ENCODE results near the gene ZNF608. TPM values are rescaled to one million over a fixed set of nuclear protein-coding genes. Genes with fewer than 3 reads are reported as not detected.

The ZNF608 gene
- total RNA-seq, 1 donor from 2014 or later = 213 TPM

DNA sequence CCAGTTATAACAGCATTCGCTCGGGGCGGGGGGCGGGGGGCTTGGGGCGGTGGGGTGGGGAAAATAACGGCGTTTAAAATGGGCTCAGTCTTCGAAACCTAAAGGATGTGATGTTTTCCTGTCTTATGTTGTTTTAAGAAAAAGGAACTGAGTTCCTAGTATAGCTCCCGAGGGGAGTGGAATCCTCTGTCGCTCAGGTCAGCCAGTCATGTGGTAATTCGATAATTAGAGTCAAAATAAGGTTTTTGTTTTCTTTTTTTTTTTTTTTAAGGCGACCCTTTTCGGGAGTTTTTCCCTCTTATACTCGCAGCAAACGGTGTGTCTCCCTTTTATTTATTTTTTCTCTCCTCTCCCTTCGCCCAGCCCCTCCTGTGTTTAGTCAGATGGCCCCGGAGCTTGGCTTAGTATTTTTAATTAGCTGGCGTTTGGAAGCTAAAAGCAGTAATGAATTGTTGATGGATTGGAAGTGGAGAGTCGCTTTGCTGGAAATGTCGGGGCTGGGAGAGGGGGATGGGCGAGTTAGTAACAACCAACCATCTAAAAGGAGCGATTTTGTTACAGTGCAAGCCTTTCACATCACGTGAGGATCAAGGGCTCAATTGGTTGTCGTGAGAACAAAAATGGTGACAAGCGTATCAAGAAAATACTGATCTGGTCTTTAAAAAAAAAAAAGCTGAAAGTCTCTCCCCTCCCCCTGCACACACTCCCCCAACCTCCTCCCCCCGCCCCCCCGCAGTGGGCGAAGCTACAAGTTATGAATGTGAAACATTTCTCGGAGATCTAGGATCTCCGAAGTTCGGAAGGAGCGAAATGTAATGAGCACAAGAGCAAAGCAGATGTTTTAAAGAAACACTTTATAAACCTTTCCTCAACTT lies 714 bp upstream of the ZNF608 start:
- peak overlapping the region; percentile 96 for H3K27ac ChIP-seq
- no peak overlapping the region for H2AFZ ChIP-seq (replicated peaks)
- DNase-seq (ENCODE audit: low spot score) = peak; percentile 93
- H3K4me1 ChIP-seq = peaks cover 20% of the 10 kb centered on the region
- H4K20me1 ChIP-seq (ENCODE audit: low read depth) = peaks cover 30% of the 10 kb centered on the region
- Mint-ChIP-seq H3K9me3 (no peaks in the 10 kb centered on the region), H3K27ac (no peak overlapping the region), H3K36me3 (no peaks in the 10 kb centered on the region), H3K4me3 (no peak overlapping the region), H3K4me1 (peaks cover 35% of the 10 kb centered on the region), H3K27me3 (ENCODE audit: insufficient read depth, low read depth) (peaks cover 14% of the 10 kb centered on the region)
- H3K4me3 ChIP-seq = peak overlapping the region; percentile 69
- H3K27me3 ChIP-seq = no peaks in the 10 kb centered on the region
- H3K36me3 ChIP-seq = no peaks in the 10 kb centered on the region
- peaks cover 77% of the 10 kb centered on the region for H3F3A ChIP-seq (ENCODE audit: low read depth)
- peaks cover 74% of the 10 kb centered on the region for H3K79me2 ChIP-seq (ENCODE audit: low read depth)
- TF ChIP-seq EZH2 (IDR thresholded peaks at IDR 0.05) = no peak
- TF ChIP-seq EZH2phosphoT487 (IDR thresholded peaks at IDR 0.05) = no peak
- TF ChIP-seq, protein P1, sequence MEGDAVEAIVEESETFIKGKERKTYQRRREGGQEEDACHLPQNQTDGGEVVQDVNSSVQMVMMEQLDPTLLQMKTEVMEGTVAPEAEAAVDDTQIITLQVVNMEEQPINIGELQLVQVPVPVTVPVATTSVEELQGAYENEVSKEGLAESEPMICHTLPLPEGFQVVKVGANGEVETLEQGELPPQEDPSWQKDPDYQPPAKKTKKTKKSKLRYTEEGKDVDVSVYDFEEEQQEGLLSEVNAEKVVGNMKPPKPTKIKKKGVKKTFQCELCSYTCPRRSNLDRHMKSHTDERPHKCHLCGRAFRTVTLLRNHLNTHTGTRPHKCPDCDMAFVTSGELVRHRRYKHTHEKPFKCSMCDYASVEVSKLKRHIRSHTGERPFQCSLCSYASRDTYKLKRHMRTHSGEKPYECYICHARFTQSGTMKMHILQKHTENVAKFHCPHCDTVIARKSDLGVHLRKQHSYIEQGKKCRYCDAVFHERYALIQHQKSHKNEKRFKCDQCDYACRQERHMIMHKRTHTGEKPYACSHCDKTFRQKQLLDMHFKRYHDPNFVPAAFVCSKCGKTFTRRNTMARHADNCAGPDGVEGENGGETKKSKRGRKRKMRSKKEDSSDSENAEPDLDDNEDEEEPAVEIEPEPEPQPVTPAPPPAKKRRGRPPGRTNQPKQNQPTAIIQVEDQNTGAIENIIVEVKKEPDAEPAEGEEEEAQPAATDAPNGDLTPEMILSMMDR (IDR thresholded peaks at IDR 0.05) = no peak
- no peaks in the 10 kb centered on the region for H3K9me3 ChIP-seq (ENCODE audit: low read depth)
- peak overlapping the region; percentile 63 for H3K9ac ChIP-seq
- peak overlapping the region; percentile 98 for H3K4me2 ChIP-seq

DNA sequence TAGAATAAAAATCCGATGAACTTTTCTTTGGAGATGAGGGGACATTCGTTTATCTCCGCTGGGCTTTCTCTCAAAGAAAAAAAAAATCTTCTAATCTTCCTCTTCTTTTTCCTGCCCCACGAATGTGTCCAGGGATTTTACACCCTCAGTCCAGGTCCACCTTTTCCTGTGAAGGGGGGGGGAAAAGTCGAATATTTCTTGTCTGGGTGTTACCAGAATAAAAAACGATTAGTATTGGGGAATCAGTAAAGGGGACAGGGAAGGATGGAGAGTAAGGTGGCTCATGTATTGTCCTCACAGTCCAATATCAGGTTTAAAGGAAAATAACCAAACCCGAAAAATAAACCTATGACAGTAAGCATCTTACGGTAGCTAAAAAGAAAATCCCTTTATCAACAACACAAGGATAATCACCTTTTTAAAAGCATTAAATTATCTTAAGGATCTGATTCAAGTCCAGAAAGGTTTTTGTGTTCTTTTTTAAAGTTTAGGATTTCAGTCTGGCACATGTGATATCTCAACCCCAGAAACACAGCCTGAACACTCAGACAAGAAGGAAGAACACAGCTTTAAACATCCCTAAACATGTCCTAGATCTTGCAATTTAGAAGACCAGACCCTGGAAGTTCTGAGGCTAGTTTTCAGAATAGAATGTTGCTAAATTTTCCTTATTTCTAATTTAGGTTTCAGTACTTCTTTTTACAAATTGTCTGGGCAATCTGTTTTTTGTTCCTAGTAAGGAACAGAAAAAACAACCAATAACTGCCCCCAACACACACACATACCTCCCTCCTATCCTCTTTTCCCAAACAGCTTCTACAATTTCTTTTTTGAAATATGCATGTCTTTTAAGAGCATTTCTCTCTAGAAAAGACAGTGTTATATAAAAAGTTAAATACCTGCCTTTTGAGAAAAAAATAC lies 1.2 kb downstream of the ZNF608 start:
- peaks cover 12% of the 10 kb centered on the region for H3K27me3 Mint-ChIP-seq (ENCODE audit: insufficient read depth, low read depth)
- Histone ChIP-seq H3K9ac (peak overlapping the region; percentile 66), H4K20me1 (ENCODE audit: low read depth) (peaks cover 49% of the 10 kb centered on the region), H3K27ac (peak overlapping the region; percentile 96), H3K9me3 (ENCODE audit: low read depth) (no peaks in the 10 kb centered on the region), H3K4me3 (peak overlapping the region; percentile 69), H3K4me2 (peak overlapping the region; percentile 98), H3F3A (ENCODE audit: low read depth) (peaks cover 90% of the 10 kb centered on the region), H3K27me3 (no peaks in the 10 kb centered on the region), H3K4me1 (peaks cover 25% of the 10 kb centered on the region), H2AFZ (replicated peaks) (no peak overlapping the region), H3K36me3 (no peaks in the 10 kb centered on the region), H3K79me2 (ENCODE audit: low read depth) (peaks cover 88% of the 10 kb centered on the region)
- peaks cover 16% of the 10 kb centered on the region for H3K4me1 Mint-ChIP-seq
- H3K27ac Mint-ChIP-seq = no peak overlapping the region
- TF ChIP-seq EZH2 (IDR thresholded peaks at IDR 0.05) (no peak), EZH2phosphoT487 (IDR thresholded peaks at IDR 0.05) (no peak)
- TF ChIP-seq, protein P1 (IDR thresholded peaks at IDR 0.05) = no peak
- no peaks in the 10 kb centered on the region for H3K9me3 Mint-ChIP-seq
- no peak overlapping the region for H3K4me3 Mint-ChIP-seq
- DNase-seq (ENCODE audit: low spot score) = no peak
- H3K36me3 Mint-ChIP-seq = no peaks in the 10 kb centered on the region

DNA sequence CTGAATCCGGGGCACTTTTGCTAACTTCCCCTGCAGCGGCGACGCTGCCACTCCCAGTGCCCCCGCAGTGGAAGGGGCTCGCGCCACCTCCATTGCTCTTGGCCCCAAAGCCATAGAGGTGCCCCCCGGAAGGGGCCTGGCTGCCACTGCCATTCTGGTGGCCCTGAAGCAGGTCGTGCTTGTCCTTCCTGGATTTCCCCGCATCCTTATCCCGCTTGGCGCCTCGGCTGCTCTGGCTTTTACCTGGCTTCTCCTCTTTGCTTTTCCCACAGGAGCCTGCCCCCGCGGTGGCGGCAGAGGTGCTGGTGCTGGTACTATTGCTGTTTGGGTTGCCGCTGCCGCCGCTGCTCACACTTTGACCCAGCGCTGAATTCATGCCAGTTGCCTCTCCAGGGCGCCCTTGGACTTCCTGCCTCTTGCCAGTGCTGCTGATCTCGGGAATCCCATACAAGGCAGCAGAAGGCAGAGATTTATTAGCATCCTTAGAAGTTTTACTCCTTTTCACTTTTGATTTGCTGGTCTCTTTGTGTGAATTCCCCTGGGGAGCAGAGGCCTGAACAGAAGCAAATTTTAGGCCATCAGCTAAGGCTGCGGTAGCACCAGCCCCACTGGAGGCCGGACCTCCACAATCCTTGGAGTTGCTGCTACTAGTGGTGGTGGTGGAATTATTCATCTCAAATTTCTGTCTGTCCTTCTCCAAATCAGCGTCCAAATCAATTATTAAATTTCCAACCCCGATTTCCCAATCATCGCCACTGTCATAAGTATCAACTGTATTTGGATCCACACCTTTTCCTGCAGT lies 2.1 kb downstream of the ZNF608 start:
- H3K4me1 Mint-ChIP-seq = peaks cover 18% of the 10 kb centered on the region
- H3K4me3 Mint-ChIP-seq = no peak overlapping the region
- peaks cover 12% of the 10 kb centered on the region for H3K27me3 Mint-ChIP-seq (ENCODE audit: insufficient read depth, low read depth)
- no peaks in the 10 kb centered on the region for H3K9me3 Mint-ChIP-seq
- peak overlapping the region; percentile 98 for H3K4me2 ChIP-seq
- no peaks in the 10 kb centered on the region for H3K36me3 ChIP-seq
- peak overlapping the region; percentile 69 for H3K4me3 ChIP-seq
- H3F3A ChIP-seq (ENCODE audit: low read depth) = peaks cover 90% of the 10 kb centered on the region
- TF ChIP-seq, protein P1 (IDR thresholded peaks at IDR 0.05) = no peak
- TF ChIP-seq EZH2phosphoT487 (IDR thresholded peaks at IDR 0.05) (no peak), EZH2 (IDR thresholded peaks at IDR 0.05) (no peak)
- H3K27ac Mint-ChIP-seq = no peak overlapping the region
- H3K27me3 ChIP-seq = no peaks in the 10 kb centered on the region
- DNase-seq (ENCODE audit: low spot score) = no peak
- H3K9me3 ChIP-seq (ENCODE audit: low read depth) = no peaks in the 10 kb centered on the region
- peaks cover 94% of the 10 kb centered on the region for H3K79me2 ChIP-seq (ENCODE audit: low read depth)
- peaks cover 25% of the 10 kb centered on the region for H3K4me1 ChIP-seq
- H3K9ac ChIP-seq = peak overlapping the region; percentile 66
- H3K27ac ChIP-seq = peak overlapping the region; percentile 96
- no peak overlapping the region for H2AFZ ChIP-seq (replicated peaks)
- no peaks in the 10 kb centered on the region for H3K36me3 Mint-ChIP-seq
- H4K20me1 ChIP-seq (ENCODE audit: low read depth) = peaks cover 58% of the 10 kb centered on the region

All from neural progenitor cell (in vitro differentiated cells).